Left renal cortex interstitium (tissue), 4 donors: ENCODE results near the gene C1orf35. TPM values are rescaled to one million over a fixed set of nuclear protein-coding genes. Genes with fewer than 3 reads are reported as not detected.

Source experiments
- DNase-seq, 4 donors: peaks; one replicate each; pipeline ENCODE4 v3.0.0-alpha.2; 2013; ENCODE audit warnings: low read depth in 4 of 4, low spot score in 2 of 4, missing footprints in 1 of 4
- polyA plus RNA-seq, 4 donors: library from polyadenylated mRNA; unstranded; fragments of 120-200 nt; gene quantifications; one replicate each; pipeline ENCODE4 v1.2.1, GENCODE V29; 2013; ENCODE audit not compliant: insufficient read length in 4 of 4

The C1orf35 gene
- polyA plus RNA-seq, result 10 to 100 TPM; 13.1 to 26.9 (median 24.2) TPM

DNA sequence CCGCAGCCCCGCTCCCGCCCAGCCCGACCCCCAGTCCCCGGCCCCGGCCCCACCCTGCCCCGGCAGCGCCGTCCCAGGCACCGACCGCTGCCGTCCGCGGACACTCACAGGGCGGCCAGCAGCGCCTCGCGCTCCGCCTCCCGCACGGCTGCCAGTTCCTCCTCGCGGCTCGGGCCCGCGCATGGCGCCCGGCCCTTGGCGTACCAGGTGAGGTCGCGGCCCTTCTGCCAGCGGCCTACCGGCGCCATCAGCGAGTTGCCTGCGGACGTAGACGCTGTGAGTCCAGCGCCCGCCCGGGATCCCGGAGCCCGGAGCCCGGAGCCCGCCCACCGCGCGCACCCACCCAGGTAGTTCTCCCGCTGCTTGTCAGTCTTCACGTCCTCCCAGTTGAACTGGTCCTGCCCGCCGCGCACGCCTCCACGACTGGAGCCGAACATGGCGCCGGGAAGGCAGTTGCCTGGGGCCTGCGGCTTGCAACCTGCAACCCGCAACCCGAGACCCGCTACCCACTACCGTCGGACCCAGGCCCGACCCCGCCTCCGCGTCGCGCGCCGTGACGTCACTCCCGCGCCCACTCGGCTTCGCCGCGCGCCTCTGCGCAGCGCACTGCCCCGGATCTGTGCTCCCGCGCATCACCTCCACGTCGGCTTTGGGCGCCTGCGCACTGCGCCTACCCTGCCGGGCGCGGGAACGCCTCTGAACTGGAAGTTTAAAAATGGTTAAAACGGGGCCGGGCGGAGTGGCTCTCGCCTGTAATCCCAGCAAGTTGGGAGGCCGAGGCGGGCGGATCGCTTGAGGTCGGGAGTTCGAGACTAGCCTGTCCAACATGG, at the start of gene C1orf35:
Gene C1orf35, minus strand, starts transcription at position 535 of the 830 bp plus-strand sequence. Its CDS starts 98 bp downstream, at position 437.
- peak; percentile 64 to 92 (median 87) for DNase-seq

DNA sequence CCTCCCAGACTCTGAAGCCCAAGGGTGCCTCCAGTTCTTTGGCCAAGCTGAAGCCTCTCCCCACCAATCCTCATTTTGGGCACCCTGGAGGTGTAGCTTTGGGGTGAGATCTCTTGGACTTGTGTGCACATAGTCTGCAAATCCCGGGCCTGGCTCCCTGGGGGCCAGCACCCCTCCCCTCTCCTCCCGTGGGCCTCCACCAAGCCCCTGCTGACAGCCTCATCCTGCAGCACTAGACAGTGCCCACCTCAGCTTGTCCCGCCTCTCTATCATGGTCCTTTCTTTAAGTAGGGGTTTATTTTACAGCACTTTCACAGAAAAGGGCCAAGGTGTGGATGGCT, 49.8 kb upstream of the C1orf35 start:
- no peak for DNase-seq

- DNase-seq, result no peak
Observed at GRCh38 chr1:228152097-228152917, 49.2 kb upstream of the C1orf35 start.

GRCh38 chr1:228151180-228151925, 48.2 kb upstream of the C1orf35 start:
- DNase-seq, result no peak

DNA sequence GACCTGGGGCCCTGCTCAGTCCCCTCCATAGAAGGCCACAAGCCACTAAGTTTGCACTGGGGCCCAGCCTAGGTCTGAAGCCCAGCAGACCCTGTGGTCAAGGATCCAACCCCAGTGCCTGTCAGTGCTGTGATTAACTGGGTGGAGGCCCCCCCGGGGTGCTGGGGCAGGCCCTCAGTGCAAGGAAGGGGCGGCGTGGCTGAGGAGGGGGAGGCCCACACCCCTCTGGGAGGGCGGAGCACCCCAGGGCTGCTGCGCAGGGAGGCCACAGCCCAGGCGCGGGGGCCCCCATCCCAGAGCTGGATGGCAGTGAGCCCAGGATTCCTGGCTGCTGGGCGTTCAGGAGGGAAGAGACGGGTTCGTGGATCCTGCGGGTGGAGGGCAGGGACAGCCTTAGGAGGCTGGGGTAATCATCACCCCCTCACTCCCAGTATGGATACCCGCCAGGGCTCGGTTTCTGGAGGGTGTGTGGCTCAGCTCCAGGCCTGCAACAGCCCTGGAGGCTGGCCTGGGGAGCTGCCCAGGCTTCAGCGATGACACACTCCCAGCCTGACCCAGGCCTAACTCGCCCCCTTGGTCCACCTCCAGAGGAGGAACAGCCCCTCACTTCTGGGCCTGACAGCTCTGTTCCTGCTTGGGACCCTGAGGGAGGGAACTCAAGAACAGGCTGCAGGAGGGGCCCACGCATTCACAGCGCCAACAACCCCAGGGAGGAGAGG, 47.5 kb upstream of the C1orf35 start:
- DNase-seq, result no peak

DNA sequence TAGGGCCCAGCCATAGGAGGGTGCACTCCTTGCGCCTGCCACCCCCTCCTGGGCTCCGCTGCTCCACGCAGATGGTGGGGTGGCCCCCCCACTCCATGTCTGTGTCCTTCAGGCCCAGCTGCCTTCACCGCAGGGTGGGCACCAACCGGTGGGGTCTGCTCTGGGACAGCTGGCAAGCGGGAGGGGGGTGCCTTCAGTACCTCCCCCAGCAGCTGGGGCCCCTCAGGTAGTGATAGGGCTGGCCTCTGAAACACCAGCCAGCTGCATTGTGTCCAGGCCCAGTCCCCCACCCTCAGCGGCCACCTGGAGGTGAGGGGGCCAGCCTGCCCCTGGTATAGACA, 47.0 kb upstream of the C1orf35 start:
- no peak for DNase-seq

DNA sequence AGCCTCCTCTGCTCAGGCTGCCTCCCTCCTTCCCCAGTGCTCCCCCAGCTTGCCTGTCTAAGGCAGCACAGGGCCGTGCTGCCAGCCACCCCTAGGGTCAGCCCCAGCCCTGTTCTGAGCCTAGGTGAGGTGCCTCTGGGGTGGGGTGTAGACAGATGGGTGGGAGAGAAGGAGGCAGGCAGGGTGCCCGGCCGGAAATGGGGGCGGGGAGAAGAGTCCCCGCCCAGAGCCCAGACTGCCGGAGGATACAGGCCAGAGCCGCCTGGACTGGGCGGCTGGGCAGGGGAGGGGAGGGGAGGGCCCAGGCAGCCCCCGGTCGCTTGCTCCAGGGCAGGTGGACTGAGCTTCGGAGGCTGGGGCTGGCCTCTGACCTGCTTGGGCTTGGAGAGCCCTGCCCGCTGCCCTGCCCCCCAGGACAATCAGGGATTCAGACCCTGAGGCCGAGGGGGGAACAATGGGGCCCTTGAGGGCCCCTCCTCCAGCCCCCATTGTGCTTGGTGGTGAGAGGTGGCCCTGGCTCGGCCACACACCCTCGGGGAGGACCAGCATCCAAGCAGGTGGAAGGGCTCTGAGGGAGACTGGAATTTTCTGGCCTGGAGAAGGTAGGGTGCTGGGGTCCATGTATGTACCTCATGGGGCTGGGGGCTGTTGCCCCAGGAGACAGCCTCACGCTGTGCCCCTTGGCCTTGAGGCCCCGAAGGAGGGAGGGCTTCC, 46.4 kb upstream of the C1orf35 start, which contains the start of gene GJC2:
Gene GJC2, plus strand, starts transcription at position 525 of the 714 bp plus-strand sequence. CDS start 7,829 bp downstream, outside the sequence.
- no peak for DNase-seq

DNA sequence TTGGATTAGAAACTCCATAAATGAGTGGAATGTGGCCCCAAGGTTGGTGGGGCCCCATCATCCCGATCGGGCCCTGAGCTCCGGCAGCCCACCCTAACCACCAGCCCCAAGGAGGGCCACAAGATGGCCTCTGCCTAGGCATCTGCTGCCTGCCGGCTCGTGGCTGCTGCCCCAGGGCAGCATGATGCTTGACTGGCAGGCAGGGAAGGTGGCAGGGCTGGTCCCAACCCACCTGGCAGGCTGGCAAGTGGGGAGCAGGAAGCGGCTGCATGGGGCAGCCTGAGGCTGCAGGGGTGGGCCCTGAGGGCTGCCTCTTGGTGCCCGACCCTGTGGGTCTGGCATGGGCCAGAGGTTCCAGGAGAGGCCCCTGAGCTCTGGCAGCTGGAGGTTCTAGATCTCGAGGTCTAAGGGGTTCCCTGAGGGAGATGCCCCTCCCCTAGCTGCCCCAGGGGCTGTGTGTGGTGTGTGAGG, 45.8 kb upstream of the C1orf35 start:
- no peak for DNase-seq

DNA sequence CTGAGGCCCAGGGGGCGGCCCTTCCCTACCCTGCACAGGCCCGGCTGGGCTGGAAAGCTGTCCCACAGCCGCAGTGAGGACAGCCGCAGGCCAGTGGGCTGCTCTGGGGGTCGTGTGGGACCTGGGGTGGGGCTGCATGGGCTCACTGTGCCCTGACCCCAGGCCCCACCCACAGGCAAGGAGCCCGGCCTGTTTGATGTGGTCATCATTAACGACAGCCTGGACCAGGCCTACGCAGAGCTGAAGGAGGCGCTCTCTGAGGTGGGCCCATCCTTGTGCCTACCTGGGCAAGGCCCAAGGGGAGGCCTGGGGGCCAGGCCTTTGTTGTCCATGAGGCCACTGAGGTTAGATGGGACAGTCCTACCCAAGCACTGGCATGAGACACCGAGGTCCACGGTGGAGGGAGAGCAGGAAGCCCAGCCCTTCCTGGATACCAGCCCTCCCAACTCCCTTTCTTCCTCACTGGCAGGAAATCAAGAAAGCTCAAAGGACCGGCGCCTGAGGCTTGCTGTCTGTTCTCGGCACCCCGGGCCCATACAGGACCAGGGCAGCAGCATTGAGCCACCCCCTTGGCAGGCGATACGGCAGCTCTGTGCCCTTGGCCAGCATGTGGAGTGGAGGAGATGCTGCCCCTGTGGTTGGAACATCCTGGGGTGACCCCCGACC, 45.2 kb upstream of the C1orf35 start:
- no peak for DNase-seq

- DNase-seq, result no peak
Observed at GRCh38 chr1:228147768-228148167, 44.6 kb upstream of the C1orf35 start.

DNA sequence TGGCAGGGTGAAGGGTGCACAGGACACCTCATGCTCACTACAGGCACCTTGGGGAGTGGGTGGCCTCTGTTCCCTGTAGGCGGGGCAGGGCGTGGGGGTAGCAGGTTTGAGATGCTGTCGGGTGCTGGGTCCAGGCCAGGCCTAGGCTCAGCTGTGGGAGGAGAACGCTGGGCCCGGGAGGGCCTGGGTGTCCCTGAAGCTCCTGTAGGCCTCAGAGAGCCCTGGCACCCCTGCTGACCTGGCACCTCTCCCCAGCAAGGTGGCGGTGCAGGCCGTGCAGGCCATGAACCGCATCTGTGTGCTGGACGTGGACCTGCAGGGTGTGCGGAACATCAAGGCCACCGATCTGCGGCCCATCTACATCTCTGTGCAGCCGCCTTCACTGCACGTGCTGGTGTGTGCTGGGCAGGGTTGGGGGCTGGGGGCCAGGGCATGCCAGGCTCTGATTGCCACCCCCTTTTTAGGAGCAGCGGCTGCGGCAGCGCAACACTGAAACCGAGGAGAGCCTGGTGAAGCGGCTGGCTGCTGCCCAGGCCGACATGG, 44.1 kb upstream of the C1orf35 start:
- DNase-seq, result no peak

- no peak for DNase-seq
Observed at GRCh38 chr1:228146417-228147150, 43.5 kb upstream of the C1orf35 start.

DNA sequence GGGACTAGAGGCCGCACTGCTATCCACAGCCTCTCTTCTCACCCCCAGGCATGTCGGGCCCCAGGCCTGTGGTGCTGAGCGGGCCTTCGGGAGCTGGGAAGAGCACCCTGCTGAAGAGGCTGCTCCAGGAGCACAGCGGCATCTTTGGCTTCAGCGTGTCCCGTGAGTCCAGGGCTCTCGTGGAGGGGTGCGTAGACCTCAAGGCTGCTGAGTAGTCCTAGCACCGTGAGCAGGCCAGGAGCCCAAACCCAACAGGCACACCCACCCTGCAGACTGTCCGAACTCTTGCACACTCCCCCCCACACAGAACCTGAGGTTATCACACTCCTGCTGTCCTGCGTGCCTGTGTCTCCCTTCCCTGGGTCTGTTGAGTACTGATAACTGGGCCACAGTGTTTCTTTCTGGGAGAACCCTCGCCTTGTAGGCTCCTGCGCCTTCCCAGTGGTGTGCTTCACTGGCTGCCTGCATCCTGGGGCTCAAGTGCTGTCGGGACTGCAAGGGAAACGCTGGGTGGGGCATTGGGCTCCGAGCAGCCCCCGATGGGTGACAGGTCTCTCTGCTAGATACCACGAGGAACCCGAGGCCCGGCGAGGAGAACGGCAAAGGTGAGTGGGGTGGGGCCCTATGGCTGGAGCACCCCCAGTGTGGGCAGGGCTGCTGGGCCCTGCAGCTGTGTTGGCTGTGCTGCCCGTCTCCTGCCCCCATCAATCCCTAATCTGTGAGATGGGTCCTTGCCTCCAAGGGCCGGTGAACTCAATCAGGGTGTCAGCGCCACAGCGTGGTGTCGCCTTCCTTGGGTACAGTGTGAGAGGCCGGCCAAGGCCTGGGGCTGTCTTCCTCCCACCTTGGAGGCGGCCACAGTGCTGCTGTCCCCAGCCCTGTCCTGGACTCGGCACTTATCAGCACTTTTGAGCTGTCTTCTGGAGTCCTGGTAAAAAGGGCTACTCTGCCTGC, 42.6 kb upstream of the C1orf35 start:
- DNase-seq, result no peak

DNA sequence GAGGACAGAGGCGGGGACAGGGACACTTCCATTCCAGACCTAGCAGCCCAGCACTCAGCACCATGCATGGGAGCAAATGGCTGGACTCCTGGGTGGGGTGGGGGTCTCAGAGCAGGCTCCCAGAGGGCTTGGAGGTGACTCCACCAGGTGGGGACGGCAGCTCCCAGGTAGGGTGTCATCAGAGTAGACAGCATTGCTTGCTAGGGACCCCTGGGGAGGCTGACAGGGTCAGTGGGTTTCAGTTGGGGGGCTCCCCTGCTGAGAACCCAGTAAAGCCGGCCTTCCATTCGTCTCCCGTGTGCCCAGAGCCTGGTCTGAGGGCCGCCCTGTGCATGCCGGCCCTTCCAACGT, 41.8 kb upstream of the C1orf35 start:
- DNase-seq, result no peak

- DNase-seq, result no peak
Observed at GRCh38 chr1:228144193-228144992, 41.3 kb upstream of the C1orf35 start.

DNA sequence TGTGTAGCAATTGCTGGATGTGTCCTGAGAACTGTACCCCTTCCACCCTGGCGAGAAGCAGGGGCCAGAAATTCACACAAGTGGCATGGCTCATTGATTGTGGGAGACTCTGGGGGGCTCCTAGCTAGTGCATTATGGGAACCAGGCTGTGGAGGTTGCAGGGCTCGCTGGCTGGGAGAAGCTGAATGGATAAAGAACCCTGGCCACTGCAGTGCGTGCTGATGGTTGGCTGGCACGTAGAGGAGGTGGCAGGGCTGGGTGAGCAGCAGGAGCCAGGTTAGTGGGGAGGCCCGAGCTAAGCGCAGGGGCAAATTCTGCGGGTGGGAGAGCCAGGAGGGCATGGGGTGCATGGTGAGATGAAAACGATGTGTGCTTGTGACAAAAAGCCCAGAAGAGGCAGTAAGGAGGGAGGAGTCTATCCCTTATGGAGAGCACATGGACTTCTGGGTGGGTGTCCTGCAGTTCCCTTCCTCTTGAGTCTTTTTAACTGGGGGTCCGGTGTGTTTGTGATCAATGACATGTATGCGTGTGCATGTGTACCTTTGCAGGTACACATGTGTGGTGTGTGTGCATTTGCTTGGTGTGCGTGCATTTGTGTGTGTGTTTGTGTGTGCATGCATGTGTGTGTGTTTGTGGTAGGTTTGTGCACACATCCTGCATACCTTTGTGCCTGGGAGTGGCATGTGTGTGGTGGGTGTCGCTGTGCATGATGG, 40.5 kb upstream of the C1orf35 start:
- DNase-seq, result no peak
